B cell (primary cell): ENCODE results near the gene CRTC2. TPM values are rescaled to one million over a fixed set of nuclear protein-coding genes. Genes with fewer than 3 reads are reported as not detected.

ENCODE experiments used
- ATAC-seq: fragments of 200-7000 bp; cut with Tn5 transposase; one replicate; pipeline ENCODE4 v1.10.0; 2021; ENCODE audit warnings: low read depth, mild to moderate bottlenecking, moderate number of reproducible peaks, moderate library complexity
- CTCF ChIA-PET: fragments of 350-600 bp; sonication (Branson Sonifier 250); formaldehyde crosslinking; loops from one replicate; lab custom pipeline; 2021; ENCODE audit warnings: antibody characterized with exemption, inconsistent platforms; lab: Charles Lee
- POLR2A ChIA-PET: fragments of 350-600 bp; sonication (Branson Sonifier 250); formaldehyde crosslinking; loops from one replicate; lab custom pipeline; 2021; ENCODE audit warnings: antibody characterized with exemption; lab: Charles Lee
- DNase-seq: peaks from one replicate; pipeline ENCODE4 v3.0.0; 2013
- H2AFZ ChIP-seq: 2 replicates; pipeline ENCODE4 v1.6.1; 2012; ENCODE audit warnings: mild to moderate bottlenecking, low read depth, low read length; ENCODE audit not compliant: insufficient read depth, poor library complexity, severe bottlenecking
- H3K27ac ChIP-seq, 2 donors: 1 replicate in 1 of 2; 2 replicates in 1 of 2; pipeline ENCODE4 v1.5.1; 2012 to 2013; ENCODE audit warnings: low read length in 2 of 2, mild to moderate bottlenecking in 2 of 2, moderate library complexity in 1 of 2
- H3K27me3 ChIP-seq, 4 experiments: fragments of 200-600 bp in 1 of 4; sonication (generic) in 1 of 4; replicated peaks in 1 of 4; 1 replicate in 2 of 4; 2 replicates in 2 of 4; pipeline versions ENCODE4 v1.6.1 to v1.7.0; 2013 to 2016; ENCODE audit warnings: low read length in 3 of 4, mild to moderate bottlenecking in 2 of 4, mixed read lengths in 1 of 4, moderate library complexity in 1 of 4; ENCODE audit not compliant: insufficient read depth in 4 of 4, control insufficient read depth in 3 of 4; ENCODE audit errors: control extremely low read depth in 1 of 4
- H3K36me3 ChIP-seq, 2 experiments: replicated peaks in 1 of 2; 1 replicate in 1 of 2; 2 replicates in 1 of 2; pipeline versions ENCODE4 v1.6.1 to v1.7.1; 2013; ENCODE audit warnings: low read length in 1 of 2; ENCODE audit not compliant: insufficient read depth in 2 of 2, control insufficient read depth in 1 of 2; ENCODE audit errors: control extremely low read depth in 1 of 2, extremely low read depth in 1 of 2
- H3K4me1 ChIP-seq, 2 donors: fragments of 200-600 bp in 1 of 2; sonication (generic) in 1 of 2; 1 replicate in 1 of 2; 2 replicates in 1 of 2; pipeline versions ENCODE4 v1.5.1 to v1.6.1; 2013 to 2017; ENCODE audit warnings: low read length in 2 of 2; ENCODE audit not compliant: control insufficient read depth in 2 of 2, insufficient read depth in 2 of 2
- H3K4me2 ChIP-seq: replicated peaks from 2 replicates; pipeline ENCODE3; 2012; ENCODE audit warnings: mild to moderate bottlenecking, low read depth, low read length; ENCODE audit not compliant: poor library complexity, severe bottlenecking
- H3K4me3 ChIP-seq, 5 experiments: fragments of 200-600 bp in 1 of 5; sonication (generic) in 1 of 5; 1 replicate in 3 of 5; 2 replicates in 2 of 5; pipeline versions ENCODE4 v1.5.1 to v1.7.0; 2011 to 2016; ENCODE audit warnings: low read length in 4 of 5, mild to moderate bottlenecking in 4 of 5, low read depth in 2 of 5, control low read depth in 1 of 5, moderate library complexity in 1 of 5; ENCODE audit not compliant: insufficient read depth in 1 of 5; ENCODE audit errors: control extremely low read depth in 1 of 5, extremely low read depth in 1 of 5
- H3K79me2 ChIP-seq: fragments of 200-600 bp; sonication (generic); one replicate; pipeline ENCODE4 v1.6.0; 2016; ENCODE audit warnings: low read length; ENCODE audit not compliant: control insufficient read depth, insufficient read depth
- H3K9ac ChIP-seq: fragments of 200-600 bp; sonication (generic); 2 replicates; pipeline ENCODE4 v1.6.1; 2017; ENCODE audit warnings: mild to moderate bottlenecking, low read length, moderate library complexity
- H3K9me3 ChIP-seq, 3 donors: one replicate each; pipeline versions ENCODE4 v1.6.1 to v1.7.1; 2013; ENCODE audit warnings: low read length in 2 of 3; ENCODE audit not compliant: control insufficient read depth in 2 of 3, insufficient read depth in 1 of 3; ENCODE audit errors: control extremely low read depth in 1 of 3
- H4K20me1 ChIP-seq: 2 replicates; pipeline ENCODE4 v1.6.0; 2012; ENCODE audit warnings: mild to moderate bottlenecking, low read length; ENCODE audit not compliant: insufficient read depth, control insufficient read depth, poor library complexity, severe bottlenecking
- H3K27ac Mint-ChIP-seq: one replicate; pipeline ENCODE4 v1.8.0; 2021; ENCODE audit warnings: mixed read lengths
- H3K27me3 Mint-ChIP-seq: one replicate; pipeline ENCODE4 v1.8.0; 2021; ENCODE audit warnings: mixed read lengths
- H3K4me1 Mint-ChIP-seq: one replicate; pipeline ENCODE4 v1.8.0; 2021; ENCODE audit warnings: mixed read lengths
- H3K4me3 Mint-ChIP-seq: one replicate; pipeline ENCODE4 v1.8.0; 2021; ENCODE audit warnings: mixed read lengths
- H3K9me3 Mint-ChIP-seq: one replicate; pipeline ENCODE4 v1.8.0; 2022; ENCODE audit warnings: mixed read lengths; ENCODE audit not compliant: insufficient read depth
- CTCF ChIP-seq: fragments of 200-600 bp; IDR thresholded peaks from one replicate; pipeline ENCODE4 v1.8.0; 2022; ENCODE audit warnings: antibody characterized with exemption, mild to moderate bottlenecking
- EZH2 ChIP-seq: IDR thresholded peaks from 2 replicates; pipeline ENCODE4 v1.6.1; 2012; ENCODE audit warnings: borderline replicate concordance, low read depth, mild to moderate bottlenecking, moderate library complexity, low read length; ENCODE audit not compliant: insufficient read depth, poor library complexity, severe bottlenecking
- WGBS: methylation state at CpG from one replicate; pipeline ENCODE4 v1.1.5; 2013; ENCODE audit warnings: missing lambda C conversion rate; ENCODE audit not compliant: insufficient coverage; 5-methylcytosine and 5-hydroxymethylcytosine counted together
- intact Hi-C: fragments of 100-400 bp; cut with micrococcal nuclease; formaldehyde crosslinking; loops from one replicate; pipeline ENCODE4 v1.10.0; 2022
- polyA plus RNA-seq: library from polyadenylated mRNA; depleted of rRNA; stranded (reverse); fragments of >200 nt; gene quantifications from 2 replicates; pipeline ENCODE4 v1.2.3, GENCODE V29; 2012
- total RNA-seq, 2 donors: library from RNA; stranded (reverse); fragments of 120-200 nt in 1 of 2; gene quantifications; 1 replicate in 1 of 2; 2 replicates in 1 of 2; pipeline versions ENCODE4 v1.2.3 to v1.2.4, GENCODE V29; 2013 to 2022

Gene CRTC2
- total and polyA plus RNA-seq, 2 donors (not counting 1 experiment from before 2014, with no cell fraction given) = 94.6 to 157 TPM

- no peaks in the 10 kb centered on the region for H3K27me3 ChIP-seq
- peak overlapping the region; percentile 91 to 98 for H3K27ac ChIP-seq
- TF ChIP-seq CTCF = no peak
- no peak for TF ChIP-seq EZH2
- DNase-seq (peak; percentile 53), ATAC-seq (no peak)
- no peaks in the 10 kb centered on the region for H3K9me3 ChIP-seq
- peak overlapping the region; percentile 96 for H3K27ac Mint-ChIP-seq
- no peaks in the 10 kb centered on the region for H3K9me3 Mint-ChIP-seq
- peak overlapping the region; percentile 54 to 95 (median 85) for H3K4me3 ChIP-seq
- H3K27me3 Mint-ChIP-seq = no peaks in the 10 kb centered on the region
- CTCF ChIA-PET = interaction anchor here (0.8 to 5.9 kb wide), 11 partner anchors 9 to 94 kb away, joined by 3 to 65 read pairs (median 14); partner anchors contain the start of genes CREB3L4, CRTC2, GATAD2B and JTB
- peaks cover 17 to 64% of the 10 kb centered on the region in 2 experiments for H3K36me3 ChIP-seq
- POLR2A ChIA-PET = interaction anchor here (0.5 to 4.4 kb wide), 19 partner anchors 10 to 1043 kb away, joined by 3 to 124 read pairs (median 5); partner anchors contain the start of genes CREB3L4, CRTC2, GATAD2B and JTB
- H3K4me1 ChIP-seq = peaks cover 24 to 43% of the 10 kb centered on the region in 2 donors
- peaks cover 49% of the 10 kb centered on the region for H4K20me1 ChIP-seq
- 88% methylated on average over 9 of the region's 15 CpGs for WGBS
- intact Hi-C loops = no loop called here
- H3K4me3 Mint-ChIP-seq = peak overlapping the region; percentile 94
- peak overlapping the region; percentile 89 for H3K9ac ChIP-seq
- H2AFZ ChIP-seq = peak overlapping the region; percentile 53
- peaks cover 51% of the 10 kb centered on the region for H3K4me1 Mint-ChIP-seq
- H3K4me2 ChIP-seq = peak overlapping the region; percentile 89
- peaks cover 57% of the 10 kb centered on the region for H3K79me2 ChIP-seq
Measured at GRCh38 chr1:153944005-153944826, 14.2 kb downstream of the CRTC2 start.
